ENCODE data around the gene ZKSCAN2. TPM values are rescaled to one million over a fixed set of nuclear protein-coding genes. Genes with fewer than 3 reads are reported as not detected.

The ZKSCAN2 gene
- total and polyA plus RNA-seq, 4 donors, result 0.47 to 3.4 (median 1.7) TPM

- H3K4me3 ChIP-seq (ENCODE audit: low read depth in 1 of 3, low read length in 3 of 3), result no peak overlapping the region
- no peaks in the 10 kb centered on the region for H3K4me1 ChIP-seq (ENCODE audit: control insufficient read depth in 4 of 4, insufficient read depth in 4 of 4, low read length in 3 of 4)
- 100% methylated on average over 2 of the region's 2 CpGs for WGBS
- TF ChIP-seq RXRA (IDR thresholded peaks at IDR 0.05), result no peak
- no peak for TF ChIP-seq ATF3 (IDR thresholded peaks at IDR 0.05)
- no peak for TF ChIP-seq REST (IDR thresholded peaks at IDR 0.05)
- no peak for TF ChIP-seq NR2F2 (IDR thresholded peaks at IDR 0.05)
- no peak for TF ChIP-seq TAF1 (conservative IDR thresholded peaks at IDR 0.05)
- no peak for TF ChIP-seq GABPA (IDR thresholded peaks at IDR 0.05 in 1 of 2, conservative IDR thresholded peaks at IDR 0.05 in 1 of 2)
- no peak for TF ChIP-seq EGR1 (IDR thresholded peaks at IDR 0.05; ENCODE audit: low read depth in 2 of 2)
- no peak for TF ChIP-seq FOXA2 (IDR thresholded peaks at IDR 0.05)
- no peak for TF ChIP-seq MAX (IDR thresholded peaks at IDR 0.05)
- TF ChIP-seq HNF4A (conservative IDR thresholded peaks at IDR 0.05), result no peak
- no peaks in the 10 kb centered on the region for H3K27me3 ChIP-seq (ENCODE audit: control insufficient read depth in 4 of 4, insufficient read depth in 4 of 4, low read length in 3 of 4)
- H3K36me3 ChIP-seq (ENCODE audit: control insufficient read depth in 4 of 4, insufficient read depth in 3 of 4, low read depth in 1 of 4, low read length in 3 of 4), result peaks cover 6 to 55% (median 37%) of the 10 kb centered on the region in 4 donors
- H3K27ac ChIP-seq (ENCODE audit: low read depth in 1 of 2, low read length in 2 of 2), result no peak overlapping the region
- H3K9ac ChIP-seq (ENCODE audit: low read depth in 1 of 2, low read length in 2 of 2), result no peak overlapping the region
- DNase-seq (ENCODE audit: low spot score), result no peak
- peaks cover 0 to 3% (median 0%) of the 10 kb centered on the region in 4 donors for H3K9me3 ChIP-seq (ENCODE audit: control insufficient read depth in 4 of 4, low read length in 3 of 4)
Observed at GRCh38 chr16:25250467-25250866, 7.2 kb downstream of the ZKSCAN2 start.

- H3K27ac ChIP-seq (ENCODE audit: low read depth in 1 of 2, low read length in 2 of 2), result no peak overlapping the region
- H3K9me3 ChIP-seq (ENCODE audit: control insufficient read depth in 4 of 4, low read length in 3 of 4), result no peaks in the 10 kb centered on the region
- 91% methylated on average over 3 of the region's 3 CpGs for WGBS
- H3K27me3 ChIP-seq (ENCODE audit: control insufficient read depth in 4 of 4, insufficient read depth in 4 of 4, low read length in 3 of 4), result no peaks in the 10 kb centered on the region
- peaks cover 0 to 21% (median 13%) of the 10 kb centered on the region in 4 donors for H3K36me3 ChIP-seq (ENCODE audit: control insufficient read depth in 4 of 4, insufficient read depth in 3 of 4, low read depth in 1 of 4, low read length in 3 of 4)
- TF ChIP-seq REST (IDR thresholded peaks at IDR 0.05) (no peak), GABPA (IDR thresholded peaks at IDR 0.05 in 1 of 2, conservative IDR thresholded peaks at IDR 0.05 in 1 of 2) (no peak), HNF4G (IDR thresholded peaks at IDR 0.05) (no peak), FOXA1 (IDR thresholded peaks at IDR 0.05) (no peak), EGR1 (IDR thresholded peaks at IDR 0.05; ENCODE audit: low read depth in 2 of 2) (no peak), TAF1 (conservative IDR thresholded peaks at IDR 0.05) (no peak)
- H3K9ac ChIP-seq (ENCODE audit: low read depth in 1 of 2, low read length in 2 of 2), result no peak overlapping the region
- H3K4me1 ChIP-seq (ENCODE audit: control insufficient read depth in 4 of 4, insufficient read depth in 4 of 4, low read length in 3 of 4), result no peaks in the 10 kb centered on the region
- no peak overlapping the region for H3K4me3 ChIP-seq (ENCODE audit: low read depth in 1 of 3, low read length in 3 of 3)
- DNase-seq (ENCODE audit: low spot score), result no peak
Observed at GRCh38 chr16:25235991-25236390, 21.7 kb downstream of the ZKSCAN2 start.
